GM18873 (cell line): ENCODE data around the gene EDC3.

ENCODE experiments used
- ATAC-seq: cut with Tn5 transposase; IDR thresholded peaks from one replicate; pipeline ENCODE4 v1.9.1; 2021; ENCODE audit warnings: mild to moderate bottlenecking, moderate library complexity, moderate number of reproducible peaks; ENCODE audit not compliant: unreplicated experiment, low FRiP score

EDC3 gene

DNA sequence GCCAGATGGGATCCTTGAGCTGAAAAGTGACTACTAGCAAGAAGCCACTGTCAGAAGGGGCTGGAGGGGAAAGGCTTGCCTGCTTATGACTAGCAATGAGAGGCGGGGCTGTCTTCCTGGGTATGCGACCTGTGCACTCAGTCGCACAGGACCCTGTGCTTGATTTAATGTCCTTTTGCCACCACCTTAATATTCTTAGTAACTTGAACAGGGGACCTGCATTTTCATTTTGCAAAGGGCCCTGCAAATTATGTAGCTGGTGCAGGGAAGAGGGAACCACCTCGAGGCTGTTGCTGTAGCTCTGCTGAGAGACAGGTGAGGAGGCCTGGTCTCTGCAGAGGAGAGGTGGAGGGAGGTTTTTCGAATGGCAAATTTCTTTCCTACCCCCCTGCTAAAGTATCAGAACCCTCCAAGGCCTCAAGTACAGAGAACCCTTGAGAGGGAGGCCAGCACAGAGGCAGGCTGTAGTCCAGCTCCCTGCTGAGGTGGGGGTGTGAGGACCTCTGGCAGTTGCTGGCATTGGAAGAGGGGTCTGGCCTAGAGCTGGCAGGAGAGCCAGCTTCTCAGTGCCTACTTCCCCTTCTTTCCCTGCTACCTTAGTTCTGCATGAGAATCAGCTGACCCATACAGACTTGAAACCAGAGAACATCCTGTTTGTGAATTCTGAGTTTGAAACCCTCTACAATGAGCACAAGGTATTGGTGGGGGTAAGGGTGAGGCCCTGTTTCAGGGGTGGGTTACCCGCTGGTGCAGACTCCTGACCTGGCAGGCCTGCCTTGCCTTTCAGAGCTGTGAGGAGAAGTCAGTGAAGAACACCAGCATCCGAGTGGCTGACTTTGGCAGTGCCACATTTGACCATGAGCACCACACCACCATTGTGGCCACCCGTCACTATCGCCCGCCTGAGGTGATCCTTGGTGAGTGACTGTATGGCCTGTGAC lies 68.8 kb downstream of the EDC3 start:
- no peak for ATAC-seq

DNA sequence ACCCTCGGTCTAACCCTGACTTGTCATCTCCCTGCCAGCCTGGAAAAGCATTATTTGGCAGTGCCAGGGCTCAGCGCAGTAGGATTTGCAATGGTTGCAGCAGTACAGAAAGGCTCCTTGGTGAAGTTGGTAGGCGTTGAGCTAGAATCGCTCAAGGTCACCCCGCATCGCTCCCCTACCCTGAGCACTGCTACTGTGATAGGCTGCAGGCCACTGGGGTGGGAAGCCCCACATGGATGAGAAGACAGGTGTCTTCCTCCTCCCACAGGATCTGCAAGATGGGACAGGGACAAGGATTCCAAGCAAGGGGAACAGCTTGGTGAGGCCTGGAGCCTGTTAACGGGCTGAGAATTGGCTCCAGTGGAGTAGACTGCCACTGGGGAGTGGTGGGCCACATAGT lies 69.5 kb downstream of the EDC3 start:
- no peak for ATAC-seq

DNA sequence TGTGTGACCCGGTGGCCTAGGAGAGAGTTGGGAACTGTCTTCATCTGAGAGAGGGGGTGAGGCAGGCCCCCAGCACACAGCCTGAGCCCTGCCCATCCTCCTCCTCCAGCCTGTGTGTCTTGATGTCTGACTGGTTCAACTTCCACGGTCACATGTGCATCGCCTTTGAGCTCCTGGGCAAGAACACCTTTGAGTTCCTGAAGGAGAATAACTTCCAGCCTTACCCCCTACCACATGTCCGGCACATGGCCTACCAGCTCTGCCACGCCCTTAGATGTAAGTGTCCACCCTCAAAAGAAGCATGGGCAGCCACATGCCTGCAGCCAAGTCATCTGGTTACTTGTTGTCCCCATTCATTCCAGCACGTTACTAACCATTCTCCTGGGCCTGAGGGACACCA lies 70.1 kb downstream of the EDC3 start:
- ATAC-seq = no peak

DNA sequence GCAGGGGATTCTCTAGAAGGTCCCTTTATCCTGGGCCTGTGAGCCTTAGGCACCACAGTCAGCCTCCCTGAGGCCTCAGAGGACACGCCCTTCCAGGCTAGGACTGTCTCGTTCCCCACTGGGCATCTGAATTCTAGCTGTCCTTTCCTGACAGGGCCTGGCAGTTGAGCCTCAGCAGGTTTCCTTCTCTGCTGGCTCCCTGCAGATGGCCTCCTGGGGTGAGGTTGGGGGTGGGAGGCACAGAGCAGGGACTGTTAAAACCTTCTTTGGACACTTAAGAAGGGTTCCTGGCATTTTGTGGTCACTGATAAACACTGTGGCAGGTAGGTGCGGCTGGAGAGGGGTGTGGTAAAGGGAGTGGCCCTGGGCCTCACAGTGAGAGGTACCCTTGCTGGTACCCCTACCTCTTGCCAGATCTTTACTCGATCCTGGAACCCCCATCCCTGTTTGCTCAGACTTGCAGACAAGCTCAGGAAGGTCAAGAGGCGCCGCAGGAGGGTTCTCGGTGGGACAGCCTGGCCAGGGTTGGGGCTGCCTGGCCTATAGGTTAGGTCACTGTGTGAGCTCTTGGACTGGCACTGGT lies 71.7 kb downstream of the EDC3 start:
- no peak for ATAC-seq

DNA sequence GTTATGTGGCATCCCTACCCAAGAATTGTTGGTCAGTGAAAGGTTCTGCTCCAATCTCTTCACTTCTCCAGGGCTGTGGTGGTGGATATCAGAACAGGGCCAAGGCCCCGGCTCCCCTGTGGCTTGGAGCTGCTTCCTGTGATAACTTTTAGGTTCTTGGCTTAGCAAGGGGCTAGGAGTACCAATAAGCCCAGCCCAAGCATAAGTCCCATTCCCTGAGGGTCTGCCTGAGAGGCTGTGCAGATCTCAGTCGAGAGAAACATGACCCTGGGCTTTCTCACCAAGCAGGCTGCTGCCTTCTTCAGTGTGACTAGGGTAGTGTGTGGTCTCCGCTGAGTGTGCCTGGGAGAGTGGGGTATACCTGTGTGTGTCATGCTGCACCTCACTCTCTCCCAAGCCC lies 73.1 kb downstream of the EDC3 start:
- ATAC-seq = no peak

DNA sequence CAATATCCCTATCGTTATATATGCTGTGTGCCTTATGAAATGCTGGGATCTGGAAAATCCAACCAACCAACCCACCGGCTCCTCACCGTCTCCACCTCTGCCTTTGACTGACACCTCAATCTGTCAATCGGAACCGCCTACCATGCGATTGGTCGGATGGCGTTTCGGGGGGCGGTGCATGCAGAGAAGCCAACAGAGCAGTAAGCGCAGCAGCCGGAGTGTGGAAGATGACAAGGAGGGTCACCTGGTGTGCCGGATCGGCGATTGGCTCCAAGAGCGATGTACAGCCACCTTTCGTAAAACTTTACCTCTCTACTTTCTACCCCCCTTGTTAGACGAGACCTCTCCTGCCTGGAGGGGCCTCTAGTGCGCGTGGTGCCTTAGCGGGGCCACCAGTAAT lies 73.9 kb downstream of the EDC3 start:
- no peak for ATAC-seq

DNA sequence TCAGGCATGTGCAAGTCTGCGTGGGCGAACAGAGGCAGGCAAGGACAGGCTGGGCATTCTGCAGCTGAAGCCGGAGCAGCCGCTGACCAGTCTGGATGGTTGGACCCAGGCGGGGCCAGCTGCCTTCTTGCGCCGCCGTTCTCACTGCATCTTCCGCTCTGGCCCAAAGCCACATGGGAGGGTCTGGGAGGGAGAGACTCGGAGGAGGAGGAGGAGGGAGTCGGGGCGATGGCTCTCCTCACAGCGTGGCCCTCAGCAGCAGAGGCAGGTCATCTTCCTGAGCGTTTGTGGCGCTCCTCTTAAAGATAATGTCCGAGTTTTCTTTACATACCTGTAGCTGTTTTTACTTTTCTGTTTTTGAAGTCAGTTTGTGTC lies 74.3 kb downstream of the EDC3 start:
- no peak for ATAC-seq

DNA sequence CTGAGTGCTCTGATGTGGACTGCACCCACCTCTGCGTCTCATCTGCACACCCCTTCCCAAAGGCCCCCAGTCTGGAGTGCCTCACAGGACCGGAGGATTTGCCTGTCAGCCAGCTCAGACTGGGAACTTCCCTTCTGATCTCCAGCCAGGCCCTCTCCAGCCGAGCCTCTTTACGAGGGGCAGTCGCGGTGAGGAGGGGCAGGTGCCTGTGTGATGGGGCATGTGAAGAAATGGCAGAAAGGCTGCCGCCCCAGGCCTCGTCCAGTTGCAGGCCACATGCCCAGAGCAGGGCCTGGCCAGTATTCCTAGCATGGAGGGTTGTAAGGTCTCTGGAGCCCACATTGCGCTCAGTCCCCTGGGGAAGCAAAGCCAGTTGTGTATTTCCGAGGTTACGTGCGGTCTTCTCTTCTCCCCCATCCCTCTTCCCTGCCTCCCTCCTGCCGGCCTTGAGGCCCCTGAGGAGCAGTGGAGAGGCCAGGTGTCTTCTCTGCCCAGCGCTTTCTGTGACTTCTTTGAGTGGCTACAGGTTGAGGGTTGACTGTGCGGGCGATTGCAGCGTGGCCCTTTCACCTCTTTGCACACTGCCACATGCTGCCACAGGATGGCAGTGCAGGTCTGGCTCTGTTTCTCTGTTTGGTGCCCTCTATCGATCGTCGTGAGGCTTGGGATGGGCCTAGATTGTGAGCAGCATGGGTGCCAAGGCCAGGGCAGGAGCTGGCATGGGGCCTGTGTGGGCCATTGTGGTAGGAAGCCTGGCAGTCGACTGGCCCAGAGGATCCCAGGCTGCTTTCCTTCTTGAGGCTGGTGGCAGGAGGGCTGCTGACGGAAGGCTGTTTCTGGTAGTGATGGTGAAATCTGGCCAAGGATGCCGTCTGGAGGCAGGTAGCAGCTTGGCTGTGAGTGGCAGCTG lies 74.9 kb downstream of the EDC3 start:
- ATAC-seq = no peak

DNA sequence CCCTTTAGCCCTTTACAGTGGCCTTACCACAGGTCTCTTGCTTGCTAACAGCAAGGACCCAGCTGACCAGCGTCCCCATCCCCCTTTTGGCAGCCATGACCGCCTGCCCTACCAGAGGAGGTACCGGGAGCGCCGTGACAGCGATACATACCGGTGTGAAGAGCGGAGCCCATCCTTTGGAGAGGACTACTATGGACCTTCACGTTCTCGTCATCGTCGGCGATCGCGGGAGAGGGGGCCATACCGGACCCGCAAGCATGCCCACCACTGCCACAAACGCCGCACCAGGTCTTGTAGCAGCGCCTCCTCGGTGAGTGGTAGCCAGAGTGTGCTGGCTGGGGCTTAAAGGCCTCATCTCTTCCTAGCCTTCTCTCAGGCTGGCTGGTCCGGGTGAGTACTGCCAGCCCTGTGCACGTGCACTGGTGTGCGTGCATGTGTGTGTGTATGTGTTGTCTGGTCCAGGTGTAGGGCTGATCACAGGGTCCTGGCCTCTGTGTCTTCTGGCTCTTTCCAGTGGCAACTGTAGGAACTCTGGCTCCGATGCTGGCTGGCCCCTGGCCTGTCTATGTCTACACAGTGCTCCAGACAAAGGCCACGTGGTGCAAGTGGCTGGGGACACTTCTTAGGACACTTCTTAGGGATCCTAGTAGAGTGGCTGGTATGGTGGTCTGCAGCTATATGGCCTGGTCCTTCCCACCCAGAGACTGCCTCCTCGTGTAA lies 75.7 kb downstream of the EDC3 start:
- ATAC-seq = no peak

DNA sequence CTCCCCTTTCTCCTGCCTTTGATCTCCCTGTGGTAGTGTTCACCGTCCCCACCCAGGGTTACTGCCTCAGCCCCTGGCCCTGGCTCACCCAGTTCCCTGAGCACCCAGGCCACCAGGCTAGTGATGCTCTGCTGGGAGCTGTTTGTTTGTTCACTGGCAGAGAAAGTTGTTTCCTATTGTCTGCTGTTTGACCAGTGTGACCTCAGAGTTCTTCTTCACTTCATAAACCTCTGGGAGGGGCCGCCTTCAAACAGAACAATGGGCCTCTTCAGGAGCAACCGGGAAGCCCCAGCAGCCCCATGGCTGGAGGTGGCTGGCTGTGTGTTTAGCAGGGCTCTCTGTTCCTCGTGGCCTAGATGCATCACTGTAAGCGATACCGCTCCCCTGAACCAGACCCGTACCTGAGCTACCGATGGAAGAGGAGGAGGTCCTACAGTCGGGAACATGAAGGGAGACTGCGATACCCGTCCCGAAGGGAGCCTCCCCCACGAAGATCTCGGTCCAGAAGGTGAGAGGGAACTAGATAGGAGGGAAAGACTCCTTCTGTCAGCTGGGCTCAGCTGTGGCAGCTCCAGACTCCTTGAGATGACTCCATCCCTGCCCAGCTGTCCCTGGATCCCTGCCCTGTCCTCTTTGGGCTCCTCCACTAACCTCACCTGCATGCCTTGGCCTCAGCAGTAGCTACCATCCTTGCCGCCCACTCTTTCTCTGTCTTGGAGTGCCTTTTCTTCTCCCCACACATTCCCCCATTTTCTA lies 76.8 kb downstream of the EDC3 start:
- ATAC-seq = no peak

DNA sequence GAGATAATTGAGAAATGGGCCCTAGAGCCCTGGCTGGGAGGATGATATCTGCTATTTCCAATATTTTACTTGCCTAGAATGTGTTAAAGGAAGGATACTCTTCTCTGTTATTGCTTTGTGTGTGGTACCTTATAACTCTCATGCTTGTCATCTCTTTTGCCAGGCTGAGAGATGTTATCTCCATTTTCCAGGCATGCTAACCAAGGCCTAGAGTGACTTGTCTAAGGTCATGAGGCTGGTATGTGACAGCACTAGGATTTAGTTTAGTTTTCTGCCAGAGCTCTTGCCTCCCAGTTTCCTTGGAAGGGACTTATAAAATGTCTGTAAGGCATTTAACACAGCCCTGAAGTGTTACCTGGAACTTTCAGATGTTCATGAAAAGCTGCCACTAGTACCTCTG lies 78.8 kb downstream of the EDC3 start:
- no peak for ATAC-seq

DNA sequence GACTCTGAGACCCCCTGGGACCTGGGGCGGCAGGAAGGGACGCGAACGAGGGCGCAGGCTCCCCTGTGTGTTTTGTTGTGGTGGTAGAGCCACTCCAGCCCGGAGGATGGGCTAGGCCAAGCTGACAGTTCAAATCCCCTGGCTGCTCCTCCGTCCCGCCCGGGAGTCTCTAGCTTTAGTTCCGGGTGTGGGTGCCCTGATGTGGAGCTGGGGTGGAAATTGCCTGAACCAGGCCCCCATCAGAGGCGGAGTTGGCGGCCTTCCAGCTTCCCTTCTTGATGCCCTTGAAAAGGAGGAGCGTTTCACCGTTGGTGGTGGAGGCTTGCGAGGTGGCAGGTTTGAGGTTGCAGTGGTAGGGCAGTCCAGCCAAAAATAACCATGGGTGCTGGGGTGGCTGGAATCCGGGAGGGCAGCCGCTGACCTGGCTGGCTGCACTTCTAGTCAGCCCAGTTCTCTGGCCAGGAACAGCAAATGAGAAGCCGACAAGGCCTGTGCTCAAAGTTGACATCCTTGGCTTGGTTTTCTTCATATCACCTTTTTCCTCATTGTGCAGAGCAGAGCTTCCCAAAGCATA lies 79.4 kb downstream of the EDC3 start:
- no peak for ATAC-seq

DNA sequence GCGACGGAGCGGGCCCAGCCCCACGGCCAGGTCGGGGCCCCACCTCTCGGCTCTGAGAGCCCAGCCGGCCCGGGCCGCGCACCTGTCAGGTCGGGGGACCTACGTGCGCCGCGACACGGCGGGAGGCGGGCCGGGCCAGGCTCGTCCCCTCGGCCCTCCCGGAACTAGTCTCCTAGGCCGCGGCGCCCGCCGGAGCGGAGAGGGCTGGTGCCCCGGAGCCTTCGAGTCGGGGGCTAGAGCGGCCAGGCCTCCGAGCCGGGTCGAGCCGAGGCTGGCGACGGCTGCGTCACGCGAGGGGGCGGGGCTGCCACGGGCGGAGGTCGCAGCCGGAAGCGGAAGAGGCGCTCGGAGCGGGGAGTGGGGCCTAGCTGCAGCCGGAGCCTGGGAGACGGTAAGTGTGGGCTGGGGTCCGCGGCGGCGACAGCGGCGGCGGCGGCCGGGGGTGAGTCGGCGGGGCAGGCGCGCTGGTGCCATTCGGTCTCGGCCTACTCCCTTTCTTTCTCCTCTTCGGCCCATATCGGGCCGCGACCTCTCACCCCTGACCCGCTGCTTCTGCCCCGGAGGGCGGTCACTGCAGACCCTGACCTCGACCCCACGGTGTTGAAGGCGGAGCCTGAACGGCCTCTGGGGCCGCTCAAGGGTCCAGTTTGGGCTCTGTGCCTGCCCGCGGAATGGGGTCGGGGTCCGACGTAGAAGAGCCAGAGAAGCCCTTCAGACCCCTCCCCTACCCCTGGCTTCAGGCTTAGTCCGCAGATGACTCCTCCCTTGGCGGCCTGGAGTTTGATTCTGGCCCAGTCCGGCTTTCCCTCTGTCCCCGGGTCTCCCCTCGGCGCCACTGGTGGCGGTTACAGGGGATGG lies 80.1 kb downstream of the EDC3 start, which contains the start of gene CLK3:
Gene CLK3 (plus strand): TSS at position 329 of the 858 bp plus-strand sequence. CDS start 3,361 bp downstream, outside the sequence.
- ATAC-seq = peak; percentile 57

DNA sequence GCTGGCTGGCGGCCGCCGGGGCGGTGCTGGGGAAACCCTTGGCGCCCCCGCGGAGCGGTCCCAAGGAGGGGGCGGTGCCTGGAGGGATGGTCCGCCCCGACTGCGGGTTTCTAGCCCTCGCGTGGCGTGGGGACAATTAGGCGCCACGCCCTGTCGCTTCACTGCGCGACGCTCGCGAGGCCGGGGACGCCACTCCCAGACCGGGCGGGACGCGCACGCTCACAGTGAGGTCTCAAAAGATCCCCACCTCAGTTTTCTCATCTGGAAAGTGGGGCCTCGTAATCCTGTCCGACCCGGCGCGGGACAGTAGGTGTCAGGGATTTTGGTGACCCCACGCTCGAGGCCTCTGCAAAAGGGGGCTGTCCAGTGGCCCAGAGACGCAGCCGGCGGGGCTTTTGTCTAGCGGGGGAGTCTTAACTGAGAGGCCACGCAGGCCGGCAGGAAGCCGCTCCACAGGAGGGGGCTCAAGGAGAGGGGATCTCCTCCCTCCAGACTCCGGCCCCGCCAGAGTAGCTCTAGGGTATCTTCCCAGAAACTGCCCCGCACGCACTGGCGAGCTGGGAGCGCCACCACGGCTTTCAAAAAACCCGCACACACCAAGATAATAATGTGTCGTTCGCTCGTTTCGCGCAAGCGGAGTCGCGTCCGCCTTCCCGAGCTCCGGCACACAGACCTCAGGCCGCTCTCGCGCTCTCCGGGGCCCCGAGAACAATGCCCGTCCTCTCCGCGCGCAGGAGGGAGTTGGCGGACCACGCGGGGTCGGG lies 80.9 kb downstream of the EDC3 start:
- peak; percentile 40 for ATAC-seq

DNA sequence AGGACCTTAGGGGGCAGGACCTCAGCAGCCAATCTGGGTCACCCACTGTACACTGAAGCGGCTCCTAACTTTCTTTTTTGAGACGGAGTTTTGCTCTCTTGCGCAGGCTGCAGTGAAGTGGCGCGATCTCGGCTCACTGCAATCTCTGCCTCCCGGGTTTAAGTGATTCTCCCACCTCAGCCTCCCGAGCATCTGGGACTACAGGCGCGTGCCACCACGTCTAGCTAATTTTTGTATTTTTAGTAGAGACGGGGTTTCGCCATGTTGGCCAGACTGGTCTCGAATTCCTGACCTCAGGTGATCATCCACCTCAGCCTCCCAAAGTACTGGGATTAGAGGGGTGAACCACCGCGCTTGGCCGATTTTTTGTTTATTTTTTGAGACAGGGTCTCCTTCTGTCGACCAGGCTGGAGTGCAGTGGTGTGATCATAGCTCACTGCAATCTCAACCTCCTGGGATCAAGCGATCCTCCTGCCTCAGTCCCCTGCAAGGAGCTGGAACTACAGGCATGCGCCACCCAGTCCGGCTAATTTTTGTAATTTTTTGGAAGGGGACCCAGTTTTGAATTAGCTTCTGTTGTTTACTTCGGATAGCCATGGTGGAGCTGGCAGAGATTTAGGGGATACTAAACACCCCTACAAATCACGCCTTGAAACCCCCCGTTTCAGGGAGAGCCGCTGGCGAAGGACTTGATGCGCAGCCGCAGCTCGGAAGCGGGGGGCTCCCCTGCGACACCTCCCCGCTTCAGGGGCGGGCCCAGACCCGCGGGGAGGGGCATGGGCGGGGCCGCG lies 81.7 kb downstream of the EDC3 start:
- ATAC-seq = no peak

DNA sequence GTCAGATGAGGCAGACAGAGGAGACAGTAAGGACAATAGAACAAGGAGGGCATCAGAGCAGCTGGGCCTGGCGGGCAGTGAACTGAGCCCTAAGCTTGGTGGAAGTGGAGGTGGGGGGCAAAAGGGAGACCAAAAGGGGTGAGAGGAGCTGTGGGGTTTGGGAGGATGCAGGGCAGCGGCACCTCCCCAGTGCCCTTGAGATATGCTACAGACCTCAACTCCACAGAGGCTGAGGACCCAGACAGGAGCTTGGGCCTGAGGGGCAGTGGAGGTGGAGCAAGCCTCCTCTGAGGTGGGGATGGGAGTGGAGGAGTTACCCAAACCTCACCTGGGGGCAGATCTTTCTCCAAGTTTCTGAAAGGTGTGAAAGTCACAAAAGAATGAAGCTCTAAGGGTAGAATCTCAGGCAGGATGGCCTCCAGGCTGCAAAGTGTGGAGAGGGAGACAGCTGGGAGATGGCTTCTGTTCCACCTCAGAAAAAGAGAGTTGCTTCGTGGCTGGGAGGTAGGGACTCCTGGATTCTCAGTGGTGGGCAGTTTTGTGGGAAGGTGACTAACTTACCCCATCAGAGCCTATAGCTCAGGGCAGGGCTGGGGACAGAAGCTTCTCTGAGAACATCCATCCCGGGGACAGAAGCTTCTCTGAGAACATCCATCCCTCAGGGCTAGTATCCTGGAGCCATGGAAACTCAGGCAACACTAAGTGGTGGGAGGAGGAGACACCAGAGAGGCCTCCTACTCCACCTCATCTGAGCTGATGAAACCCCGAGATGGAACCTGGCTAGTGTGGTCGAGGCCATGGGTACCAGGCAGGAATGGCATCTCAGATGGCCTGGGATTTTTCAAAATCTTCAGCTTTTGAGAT lies 82.5 kb downstream of the EDC3 start:
- ATAC-seq = no peak
